ENCODE results near the gene OR2M7. TPM values are rescaled to one million over a fixed set of nuclear protein-coding genes. Genes with fewer than 3 reads are reported as not detected.
"Not testable (repeated sequence)": the region's sequence is repeated elsewhere in the genome, so short reads cannot be mapped to it uniquely, and the experiment has no call there.

OR2M7 gene
- not detected for polyA plus RNA-seq (2012; ENCODE audit: missing spikeins)

DNA sequence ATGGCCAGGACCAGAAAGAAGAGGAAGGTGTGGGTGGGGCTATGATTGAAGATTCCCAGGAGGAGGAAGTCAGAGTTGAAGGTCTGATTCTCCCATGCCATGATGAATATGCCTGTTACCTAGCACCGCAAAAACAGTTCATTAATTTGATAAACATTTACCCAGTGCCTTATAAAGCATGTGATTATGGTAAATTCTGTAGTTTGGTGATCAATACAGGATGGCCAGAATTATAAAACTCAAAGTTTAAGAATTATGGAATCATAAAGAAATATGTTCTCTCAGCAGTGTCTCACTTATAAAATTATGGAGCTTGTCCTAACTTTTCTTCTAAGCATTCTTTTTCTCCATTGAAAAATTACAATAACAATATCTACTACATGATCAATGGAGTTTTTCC, at the start of gene OR2M7:
Gene OR2M7 (minus strand): TSS at position 101 of the 400 bp plus-strand sequence. CDS start 0 bp downstream, at position 101.
- TF ChIP-seq TAF1 (IDR thresholded peaks at IDR 0.05; ENCODE audit: borderline replicate concordance, low read depth, low read length) (no peak), POLR2AphosphoS5 (IDR thresholded peaks at IDR 0.05; ENCODE audit: low read depth, low read length) (no peak), POLR2A (IDR thresholded peaks at IDR 0.05; ENCODE audit: low read depth, low read length) (no peak)

DNA sequence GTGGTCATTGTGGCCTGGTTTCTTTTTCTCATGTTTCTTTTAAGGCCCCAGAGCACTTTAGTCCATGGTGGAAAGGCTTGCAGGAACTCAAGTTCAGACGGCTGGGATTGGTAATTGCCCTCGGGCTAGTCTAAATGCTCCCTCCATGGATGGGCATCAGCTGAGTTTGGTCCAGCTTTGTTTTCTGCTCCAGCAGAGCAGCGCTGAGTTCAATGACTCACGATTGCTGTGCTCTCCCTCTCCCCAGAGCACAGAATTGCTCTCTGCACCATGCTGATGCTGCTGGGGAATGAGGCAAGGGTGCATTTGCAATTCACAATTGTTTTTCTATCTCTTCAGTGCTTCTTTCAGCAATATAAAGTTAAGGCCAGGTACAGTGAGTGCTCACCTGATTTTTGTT, 49.4 kb upstream of the OR2M7 start:
- DNase-seq (ENCODE audit: insufficient read length), result no peak
- TF ChIP-seq TAF1 (IDR thresholded peaks at IDR 0.05; ENCODE audit: borderline replicate concordance, low read depth, low read length) (no peak), POLR2A (IDR thresholded peaks at IDR 0.05; ENCODE audit: low read depth, low read length) (no peak), POLR2AphosphoS5 (IDR thresholded peaks at IDR 0.05; ENCODE audit: low read depth, low read length) (no peak)
- no peak for FAIRE-seq

More for the DNA sequence above, at the start of gene OR2M7:
- FAIRE-seq (no peak), DNase-seq (ENCODE audit: insufficient read length) (no peak)

- TF ChIP-seq POLR2AphosphoS5 (IDR thresholded peaks at IDR 0.05; ENCODE audit: low read depth, low read length) (no peak), TAF1 (IDR thresholded peaks at IDR 0.05; ENCODE audit: borderline replicate concordance, low read depth, low read length) (no peak), POLR2A (IDR thresholded peaks at IDR 0.05; ENCODE audit: low read depth, low read length) (no peak)
- DNase-seq (ENCODE audit: insufficient read length) (no peak), FAIRE-seq (peak; percentile 24)
These were observed 48.0 kb upstream of the OR2M7 start for GRCh38 chr1:248372394-248372793.

- TF ChIP-seq TAF1 (IDR thresholded peaks at IDR 0.05; ENCODE audit: borderline replicate concordance, low read depth, low read length) (no peak), POLR2A (IDR thresholded peaks at IDR 0.05; ENCODE audit: low read depth, low read length) (no peak), POLR2AphosphoS5 (IDR thresholded peaks at IDR 0.05; ENCODE audit: low read depth, low read length) (no peak)
- no peak for DNase-seq (ENCODE audit: insufficient read length)
- no peak for FAIRE-seq
These were observed 42.2 kb upstream of the OR2M7 start for GRCh38 chr1:248366609-248367008.

DNA sequence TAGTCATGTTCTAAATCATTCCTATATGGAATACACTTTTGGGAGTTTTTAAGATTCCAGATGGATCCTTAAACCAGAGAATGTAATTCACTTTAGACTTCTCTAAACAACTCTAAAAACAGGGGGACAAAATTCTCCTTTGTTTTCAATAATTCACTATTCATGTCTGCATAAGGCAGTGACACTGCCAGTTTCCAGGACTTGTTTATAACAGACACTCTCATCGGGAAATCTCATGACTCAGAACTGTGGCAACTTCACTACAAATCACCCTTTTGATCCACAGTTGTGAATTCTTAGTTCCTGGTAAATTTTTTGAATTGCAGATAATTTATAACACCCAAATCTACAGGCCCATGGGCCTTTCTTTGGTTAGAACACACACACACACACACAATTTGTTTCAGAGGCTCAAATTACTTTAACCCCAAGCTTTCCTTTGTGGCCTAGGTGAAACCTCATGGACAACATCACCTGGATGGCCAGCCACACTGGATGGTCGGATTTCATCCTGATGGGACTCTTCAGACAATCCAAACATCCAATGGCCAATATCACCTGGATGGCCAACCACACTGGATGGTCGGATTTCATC, 36.9 kb upstream of the OR2M7 start, which contains the start of gene OR2T4:
Gene OR2T4 (plus strand): TSS at position 545 of the 595 bp plus-strand sequence. CDS start 0 bp downstream, at position 545.
- DNase-seq (ENCODE audit: insufficient read length) (no peak), FAIRE-seq (no peak)
- TF ChIP-seq POLR2A (IDR thresholded peaks at IDR 0.05; ENCODE audit: low read depth, low read length) (no peak), POLR2AphosphoS5 (IDR thresholded peaks at IDR 0.05; ENCODE audit: low read depth, low read length) (no peak), TAF1 (IDR thresholded peaks at IDR 0.05; ENCODE audit: borderline replicate concordance, low read depth, low read length) (no peak)

GRCh38 chr1:248359415-248359814, 35.0 kb upstream of the OR2M7 start:
- no peak for FAIRE-seq
- TF ChIP-seq TAF1 (IDR thresholded peaks at IDR 0.05; ENCODE audit: borderline replicate concordance, low read depth, low read length) (no peak), POLR2AphosphoS5 (IDR thresholded peaks at IDR 0.05; ENCODE audit: low read depth, low read length) (no peak), POLR2A (IDR thresholded peaks at IDR 0.05; ENCODE audit: low read depth, low read length) (no peak)
- DNase-seq (ENCODE audit: insufficient read length), result no peak

GRCh38 chr1:248348475-248348874, 24.1 kb upstream of the OR2M7 start, which contains the start of gene OR14C36:
TSS of gene OR14C36 (plus strand) at chr1:248348775. CDS start at chr1:248348775, 0 bp downstream.
- FAIRE-seq, result no peak
- TF ChIP-seq POLR2A (IDR thresholded peaks at IDR 0.05; ENCODE audit: low read depth, low read length), result no peak
- no peak for TF ChIP-seq TAF1 (IDR thresholded peaks at IDR 0.05; ENCODE audit: borderline replicate concordance, low read depth, low read length)
- TF ChIP-seq POLR2AphosphoS5 (IDR thresholded peaks at IDR 0.05; ENCODE audit: low read depth, low read length), result no peak
- DNase-seq (ENCODE audit: insufficient read length), result no peak

DNA sequence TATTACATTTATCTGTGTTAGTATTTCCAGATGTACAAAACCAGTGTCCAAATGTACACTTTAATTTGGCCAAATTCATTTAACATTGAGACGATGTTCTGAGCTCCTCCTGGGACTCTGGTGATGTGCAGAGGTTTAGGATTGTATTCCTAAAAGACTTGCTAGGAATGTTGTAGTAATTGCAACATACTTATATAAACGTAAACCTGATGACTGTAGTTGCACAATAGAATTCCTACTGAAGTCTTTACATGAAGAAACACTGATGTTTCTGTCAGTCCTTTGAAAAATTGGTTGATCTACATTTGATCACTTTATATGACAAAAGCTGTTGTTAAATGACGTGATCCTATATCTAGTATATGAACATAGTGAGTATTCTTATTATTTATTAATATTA, 19.1 kb upstream of the OR2M7 start:
- no peak for TF ChIP-seq TAF1 (IDR thresholded peaks at IDR 0.05; ENCODE audit: borderline replicate concordance, low read depth, low read length)
- TF ChIP-seq POLR2A (IDR thresholded peaks at IDR 0.05; ENCODE audit: low read depth, low read length), result no peak
- TF ChIP-seq POLR2AphosphoS5 (IDR thresholded peaks at IDR 0.05; ENCODE audit: low read depth, low read length), result no peak
- FAIRE-seq, result no peak
- DNase-seq (ENCODE audit: insufficient read length), result no peak

DNA sequence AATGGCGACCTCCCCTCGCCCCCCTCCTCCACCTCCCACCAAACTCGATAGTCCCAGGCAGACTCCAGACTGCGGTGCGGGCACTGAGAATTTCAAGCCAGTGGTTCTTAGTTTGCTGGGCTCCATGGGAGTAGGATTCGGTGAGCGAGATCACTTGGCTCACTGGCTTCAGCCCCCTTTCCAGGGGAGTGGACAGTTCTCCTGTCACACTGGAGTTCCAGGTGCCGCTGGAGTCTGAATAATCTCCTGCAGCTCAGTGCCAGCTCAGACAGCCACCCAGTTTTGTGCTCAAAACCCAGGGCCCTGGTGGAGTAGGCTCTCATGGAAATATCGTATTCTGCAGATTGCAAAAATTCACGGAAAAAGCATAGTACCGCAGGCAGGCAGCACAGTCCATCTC, 7.6 kb downstream of the OR2M7 start:
- no peak for DNase-seq (ENCODE audit: insufficient read length)
- FAIRE-seq, result no peak
- TF ChIP-seq TAF1 (IDR thresholded peaks at IDR 0.05; ENCODE audit: borderline replicate concordance, low read depth, low read length), result no peak
- no peak for TF ChIP-seq POLR2AphosphoS5 (IDR thresholded peaks at IDR 0.05; ENCODE audit: low read depth, low read length)
- TF ChIP-seq POLR2A (IDR thresholded peaks at IDR 0.05; ENCODE audit: low read depth, low read length), result no peak

DNA sequence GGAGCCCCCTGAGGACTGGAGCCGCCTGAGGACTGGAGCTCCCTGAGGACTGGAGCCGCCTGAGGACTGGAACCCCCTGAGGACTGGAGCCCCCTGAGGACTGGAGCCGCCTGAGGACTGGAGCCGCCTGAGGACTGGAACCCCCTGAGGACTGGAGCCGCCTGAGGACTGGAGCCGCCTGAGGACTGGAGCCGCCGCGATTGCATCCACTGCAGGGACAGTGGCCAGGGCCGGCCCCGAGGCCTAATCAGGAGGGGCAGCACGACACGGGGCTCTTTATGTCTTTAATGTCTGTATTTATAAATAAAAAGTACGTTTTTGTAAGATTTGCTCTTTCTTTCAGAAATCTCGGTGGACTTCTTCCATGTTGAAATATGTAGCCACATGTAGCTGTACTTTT, 17.6 kb downstream of the OR2M7 start:
- not testable (repeated sequence) for FAIRE-seq; DNase-seq (ENCODE audit: insufficient read length)

DNA sequence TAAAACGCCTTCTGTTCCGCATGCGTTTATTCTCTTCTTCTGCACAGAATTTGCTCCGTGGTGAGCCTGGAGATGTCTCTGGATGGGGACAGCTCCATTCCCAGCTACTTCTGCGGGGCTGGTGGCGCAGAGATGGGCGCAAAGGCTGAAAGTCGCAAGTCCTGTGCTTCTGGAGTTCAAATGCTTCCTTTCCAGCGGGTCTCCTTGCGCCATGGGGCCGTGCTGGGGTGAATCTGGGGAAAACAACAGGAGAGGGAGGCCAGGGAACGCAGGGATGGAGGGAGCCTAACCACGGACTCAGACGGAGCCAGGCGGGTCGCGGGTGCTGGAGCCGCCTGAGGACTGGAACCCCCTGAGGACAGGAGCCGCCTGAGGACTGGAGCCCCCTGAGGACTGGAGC, 18.3 kb downstream of the OR2M7 start:
- TF ChIP-seq POLR2A (IDR thresholded peaks at IDR 0.05; ENCODE audit: low read depth, low read length) (no peak), TAF1 (IDR thresholded peaks at IDR 0.05; ENCODE audit: borderline replicate concordance, low read depth, low read length) (no peak), POLR2AphosphoS5 (IDR thresholded peaks at IDR 0.05; ENCODE audit: low read depth, low read length) (no peak)
- no peak for FAIRE-seq
- no peak for DNase-seq (ENCODE audit: insufficient read length)

- not testable (repeated sequence) for DNase-seq (ENCODE audit: insufficient read length)
- peak; percentile 30 for FAIRE-seq
These were observed 18.7 kb downstream of the OR2M7 start for GRCh38 chr1:248305672-248306071.

DNA sequence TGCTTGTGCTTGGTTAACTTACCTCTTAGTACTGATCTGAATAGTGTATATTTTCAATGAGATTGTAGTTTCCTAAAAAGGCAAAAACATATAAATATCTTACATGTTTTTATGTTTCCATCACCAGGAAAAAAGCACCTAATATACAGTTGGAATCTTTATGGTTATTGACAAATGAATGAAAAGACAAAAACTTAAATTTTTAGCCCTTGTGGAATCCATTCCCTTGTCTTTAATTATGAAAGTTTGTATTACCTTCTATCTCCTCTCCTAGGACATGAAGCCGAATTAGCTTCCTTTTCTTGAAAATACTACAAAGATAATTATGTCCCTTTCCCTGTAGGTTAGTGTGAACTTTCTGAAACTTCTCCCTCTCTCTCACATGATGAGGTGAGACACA, 21.0 kb downstream of the OR2M7 start, which contains the start of gene OR2T12:
Gene OR2T12 (minus strand): TSS at position 101 of the 400 bp plus-strand sequence. CDS start 7,846 bp downstream, outside the sequence.
- DNase-seq (ENCODE audit: insufficient read length) (no peak), FAIRE-seq (no peak)
- TF ChIP-seq POLR2A (IDR thresholded peaks at IDR 0.05; ENCODE audit: low read depth, low read length) (no peak), POLR2AphosphoS5 (IDR thresholded peaks at IDR 0.05; ENCODE audit: low read depth, low read length) (no peak), TAF1 (IDR thresholded peaks at IDR 0.05; ENCODE audit: borderline replicate concordance, low read depth, low read length) (no peak)
